Subcutaneous adipose tissue (tissue), 4 donors: ENCODE data around the gene TECR. TPM values are rescaled to one million over a fixed set of nuclear protein-coding genes. Genes with fewer than 3 reads are reported as not detected.

Experiments
- CTCF ChIP-seq: fragments of 450-650 bp; IDR thresholded peaks from one replicate; pipeline ENCODE4 v1.5.1; 2016; ENCODE audit warnings: low read depth, mild to moderate bottlenecking, control low read depth, antibody characterized with exemption, moderate library complexity
- total RNA-seq, 4 donors: library from RNA; depleted of rRNA; stranded (reverse); fragments of >200 nt; gene quantifications; one replicate each; pipeline ENCODE4 v1.1.0, GENCODE V29; 2016

The TECR gene
- total RNA-seq, 4 donors from 2014 or later = 36.8 to 86.7 (median 62.4) TPM

DNA sequence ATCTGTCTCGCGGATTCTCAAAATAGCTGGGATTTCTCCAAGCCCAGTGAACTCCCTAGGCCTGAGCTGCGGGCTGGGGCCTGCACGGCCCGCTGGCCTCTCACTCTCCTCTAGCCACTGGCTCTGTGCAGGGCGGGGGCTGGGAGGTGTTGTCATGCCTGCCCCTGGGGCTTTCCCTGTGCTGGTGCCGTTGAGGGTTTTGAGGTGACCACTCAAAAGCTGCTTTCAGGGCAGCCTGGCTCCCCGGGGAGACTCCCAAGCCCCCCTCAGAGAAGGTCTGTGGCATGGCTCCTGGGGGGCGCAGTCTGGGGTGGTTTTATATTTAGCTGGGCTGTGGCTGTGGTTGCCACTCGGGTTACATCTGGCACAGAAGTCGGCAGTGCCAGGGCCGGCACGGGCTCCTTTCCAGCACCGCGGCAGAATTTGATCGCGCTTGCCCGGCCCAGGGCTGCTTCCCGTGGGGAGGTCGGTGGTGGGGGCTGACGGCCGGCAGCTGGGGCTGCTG is 32.5 kb downstream of the TECR start:
- TF ChIP-seq CTCF = no peak

GRCh38 chr19:14562660-14563589 is 33.5 kb downstream of the TECR start:
- no peak for TF ChIP-seq CTCF

DNA sequence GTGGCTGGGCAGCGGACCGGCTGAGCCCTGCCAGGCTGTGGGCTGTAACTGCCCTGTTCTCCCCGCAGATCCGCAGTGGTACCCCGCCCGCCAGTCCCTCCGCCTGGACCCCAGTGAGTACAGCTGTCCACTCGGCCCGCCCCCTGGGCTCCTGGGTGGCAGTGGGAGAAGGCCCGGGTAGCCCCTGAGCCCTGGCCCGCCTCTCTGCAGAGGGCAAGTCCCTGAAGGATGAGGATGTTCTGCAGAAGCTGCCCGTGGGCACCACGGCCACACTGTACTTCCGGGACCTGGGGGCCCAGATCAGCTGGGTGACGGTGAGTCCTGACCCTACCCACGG is 34.2 kb downstream of the TECR start:
- no peak for TF ChIP-seq CTCF

DNA sequence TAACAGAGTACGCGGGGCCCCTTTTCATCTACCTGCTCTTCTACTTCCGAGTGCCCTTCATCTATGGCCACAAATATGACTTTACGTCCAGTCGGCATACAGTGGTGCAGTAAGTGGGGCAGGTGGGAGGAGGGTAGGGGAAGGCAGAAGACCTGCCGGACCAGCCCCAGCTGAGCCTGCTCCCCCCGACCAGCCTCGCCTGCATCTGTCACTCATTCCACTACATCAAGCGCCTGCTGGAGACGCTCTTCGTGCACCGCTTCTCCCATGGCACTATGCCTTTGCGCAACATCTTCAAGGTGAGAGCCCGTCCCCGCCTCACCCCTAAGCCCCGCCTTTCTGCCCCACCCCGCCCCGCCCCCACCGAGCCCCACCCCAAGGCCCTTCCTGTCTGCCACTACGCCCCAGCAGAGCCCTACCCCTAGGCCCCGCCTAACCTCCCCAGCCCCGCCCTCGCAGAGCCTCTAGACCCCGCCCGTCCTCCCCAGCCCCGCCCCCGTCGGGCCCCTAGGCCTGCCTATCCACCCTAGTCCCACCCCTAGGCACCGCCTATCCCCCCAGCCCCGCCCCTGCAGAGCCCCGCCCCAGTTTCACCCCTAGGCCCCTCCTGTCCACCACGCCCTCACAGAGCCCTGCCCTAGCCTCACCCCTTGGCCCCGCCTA is 34.7 kb downstream of the TECR start:
- no peak for TF ChIP-seq CTCF

GRCh38 chr19:14565298-14565679 is 35.9 kb downstream of the TECR start:
- TF ChIP-seq CTCF = no peak

DNA sequence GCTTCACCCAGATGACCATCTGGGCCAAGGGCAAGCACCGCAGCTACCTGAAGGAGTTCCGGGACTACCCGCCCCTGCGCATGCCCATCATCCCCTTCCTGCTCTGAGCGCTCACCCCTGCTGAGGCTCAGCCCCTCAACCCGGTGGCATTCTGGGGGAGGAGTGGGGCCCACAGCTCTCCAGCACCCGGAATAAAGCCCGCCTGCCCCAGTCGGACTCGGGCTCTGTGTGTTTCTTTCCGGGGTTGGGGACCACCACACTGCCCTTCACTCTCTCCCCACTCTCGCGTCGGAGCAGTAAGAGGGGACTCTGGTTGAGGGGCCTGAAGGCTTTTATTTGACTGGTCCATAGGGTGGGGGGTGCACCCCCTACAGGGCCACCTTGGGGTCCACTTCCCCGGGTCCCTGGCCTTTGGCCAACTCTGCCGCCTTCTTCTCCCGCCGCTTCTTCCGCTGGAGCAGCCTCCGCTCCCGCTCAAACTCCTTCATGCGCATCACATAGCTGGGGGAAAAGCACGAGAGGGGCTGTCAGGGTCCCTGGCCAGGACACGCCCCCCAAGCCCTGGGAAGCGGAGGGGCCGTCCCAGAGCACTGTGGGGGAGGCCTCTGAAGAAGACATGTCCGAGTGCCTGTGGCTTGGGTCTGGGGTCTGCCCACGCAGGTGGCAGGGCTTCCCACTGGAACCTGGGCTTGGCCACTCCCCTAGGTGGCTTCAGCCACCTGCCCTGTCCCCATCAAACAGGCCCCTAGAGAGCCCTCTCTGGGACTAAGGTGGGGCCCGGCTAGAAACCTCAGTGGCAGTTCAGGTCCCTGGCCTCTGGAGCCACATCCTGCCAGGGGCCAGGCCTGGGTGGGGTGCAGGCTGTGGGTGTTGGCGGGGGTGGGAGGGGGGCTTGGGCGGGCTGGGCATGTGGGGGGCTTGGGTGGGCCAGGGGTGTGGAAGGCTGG is 36.6 kb downstream of the TECR start:
- TF ChIP-seq CTCF = no peak

DNA sequence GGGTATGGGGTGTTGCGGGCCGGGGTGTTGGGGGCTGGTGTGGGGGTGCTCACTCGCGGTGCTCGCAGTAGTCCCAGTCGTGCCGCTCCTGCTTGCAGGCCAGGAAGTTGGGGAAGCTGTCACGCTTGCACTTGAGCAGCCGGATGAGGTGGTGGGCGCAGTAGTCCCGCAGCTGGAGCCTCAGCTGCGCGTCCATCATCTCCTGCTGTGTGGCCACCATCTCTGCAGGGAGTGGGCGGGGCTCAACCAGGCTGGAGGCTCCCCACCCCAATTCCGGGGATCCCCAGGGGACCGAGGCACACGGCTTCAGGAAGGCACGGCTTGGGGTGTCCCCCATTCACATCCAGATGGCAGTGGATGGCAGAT is 37.3 kb downstream of the TECR start:
- TF ChIP-seq CTCF = no peak
